Testis (tissue), 3 donors: ENCODE data around the gene COL4A2. TPM values are rescaled to one million over a fixed set of nuclear protein-coding genes. Genes with fewer than 3 reads are reported as not detected.
A peak's percentile ranks its signal among the peaks of the same experiment; 100 is the strongest.

Source experiments
- DNase-seq: peaks from one replicate; pipeline ENCODE4 v3.0.0-alpha.2; 2019
- H3K27ac ChIP-seq, 2 donors: fragments of 200-600 bp; sonication (generic); one replicate each; pipeline ENCODE4 v1.5.1; 2019
- H3K27me3 ChIP-seq: fragments of 200-600 bp; sonication (generic); one replicate; pipeline ENCODE4 v1.5.1; 2019
- H3K36me3 ChIP-seq: fragments of 200-600 bp; sonication (generic); one replicate; pipeline ENCODE4 v1.5.1; 2017; ENCODE audit warnings: low read depth; ENCODE audit errors: missing control alignments
- H3K4me1 ChIP-seq: fragments of 200-600 bp; sonication (generic); one replicate; pipeline ENCODE4 v1.5.1; 2019
- H3K4me3 ChIP-seq, 2 donors: fragments of 200-600 bp; sonication (generic); one replicate each; pipeline ENCODE4 v1.5.1; 2017 to 2019
- H3K9me3 ChIP-seq: fragments of 200-600 bp; sonication (generic); one replicate; pipeline ENCODE4 v1.5.1; 2017
- CTCF ChIP-seq, 3 experiments: fragments of 450-650 bp in 2 of 3; fragments of 200-600 bp in 1 of 3; sonication (generic) in 1 of 3; IDR thresholded peaks; one replicate each; pipeline ENCODE4 v1.5.1; 2016 to 2019; ENCODE audit warnings: antibody characterized with exemption in 3 of 3, mild to moderate bottlenecking in 2 of 3, moderate library complexity in 1 of 3
- POLR2A ChIP-seq: fragments of 450-650 bp; IDR thresholded peaks from one replicate; pipeline ENCODE4 v1.6.1; 2017; ENCODE audit warnings: antibody characterized with exemption, mild to moderate bottlenecking, moderate library complexity
- WGBS, 2 donors: methylation state at CpG; one replicate each; pipeline ENCODE4 v1.1.5; 2018; 5-methylcytosine and 5-hydroxymethylcytosine counted together
- intact Hi-C: fragments of 100-400 bp; cut with DNase I; formaldehyde crosslinking; loops from one replicate; pipeline ENCODE4 v1.15.1; 2023; ENCODE audit warnings: low total_unique reads
- polyA plus RNA-seq: library from polyadenylated mRNA; stranded (reverse); fragments of 350-450 nt; fragmentation: Illumina TruSeq; extraction: RNeasy Lipid Tissue Mini Kit (QIAGEN cat#74804); gene quantifications from one replicate; pipeline ENCODE4 v1.2.3, GENCODE V29; 2014; ENCODE audit warnings: low read depth, low replicate concordance; ENCODE audit not compliant: insufficient read depth
- total RNA-seq, 2 donors: library from RNA; depleted of rRNA; stranded (reverse); fragments of >200 nt; gene quantifications; one replicate each; pipeline ENCODE4 v1.2.3, GENCODE V29; 2016

The COL4A2 gene
- total and polyA plus RNA-seq, 3 donors from 2014 or later: 69.1 to 89.9 (median 81.0) TPM

GRCh38 chr13:110475550-110476219 is 168.6 kb downstream of the COL4A2 start:
- peaks cover 10% of the 10 kb centered on the region for H3K4me1 ChIP-seq
- intact Hi-C loops: no loop called here
- no peaks in the 10 kb centered on the region for H3K36me3 ChIP-seq
- no peaks in the 10 kb centered on the region for H3K27me3 ChIP-seq
- H3K9me3 ChIP-seq: no peaks in the 10 kb centered on the region
- TF ChIP-seq POLR2A: no peak
- no peak for TF ChIP-seq CTCF (IDR thresholded peaks at IDR 0.05)
- DNase-seq: no peak
- H3K4me3 ChIP-seq: no peak overlapping the region
- WGBS, 2 donors: 90 to 93% methylated on average over 18 of the region's 18 CpGs
- no peak overlapping the region for H3K27ac ChIP-seq

GRCh38 chr13:110476220-110476617 is 169.1 kb downstream of the COL4A2 start:
- 89 to 95% methylated on average over 12 of the region's 12 CpGs for WGBS, 2 donors
- DNase-seq: no peak
- H3K36me3 ChIP-seq: no peaks in the 10 kb centered on the region
- H3K4me1 ChIP-seq: peaks cover 10% of the 10 kb centered on the region
- no peak overlapping the region for H3K4me3 ChIP-seq
- H3K9me3 ChIP-seq: no peaks in the 10 kb centered on the region
- no peak for TF ChIP-seq CTCF (IDR thresholded peaks at IDR 0.05)
- TF ChIP-seq POLR2A: no peak
- no peaks in the 10 kb centered on the region for H3K27me3 ChIP-seq
- H3K27ac ChIP-seq: no peak overlapping the region
- intact Hi-C loops: no loop called here

GRCh38 chr13:110477706-110478245 is 170.7 kb downstream of the COL4A2 start:
- intact Hi-C loops: no loop called here
- no peaks in the 10 kb centered on the region for H3K27me3 ChIP-seq
- TF ChIP-seq CTCF (IDR thresholded peaks at IDR 0.05) (no peak), POLR2A (no peak)
- peaks cover 10% of the 10 kb centered on the region for H3K4me1 ChIP-seq
- H3K4me3 ChIP-seq: no peak overlapping the region
- H3K9me3 ChIP-seq: no peaks in the 10 kb centered on the region
- H3K36me3 ChIP-seq: no peaks in the 10 kb centered on the region
- DNase-seq: no peak
- 86 to 93% methylated on average over 3 to 4 of the region's 4 CpGs for WGBS, 2 donors
- no peak overlapping the region for H3K27ac ChIP-seq

GRCh38 chr13:110478405-110479214 is 171.5 kb downstream of the COL4A2 start:
- peak overlapping the region in 1 of 2 donors; percentile 25 for H3K27ac ChIP-seq
- 84 to 86% methylated on average over 9 to 16 of the region's 16 CpGs for WGBS, 2 donors

More at GRCh38 chr13:110478405-110479214, 171.5 kb downstream of the COL4A2 start:
- H3K36me3 ChIP-seq: no peaks in the 10 kb centered on the region
- H3K27me3 ChIP-seq: no peaks in the 10 kb centered on the region
- no peaks in the 10 kb centered on the region for H3K9me3 ChIP-seq
- peaks cover 10% of the 10 kb centered on the region for H3K4me1 ChIP-seq
- TF ChIP-seq POLR2A (no peak), CTCF (IDR thresholded peaks at IDR 0.05) (no peak)
- DNase-seq: no peak
- no peak overlapping the region for H3K4me3 ChIP-seq
- intact Hi-C loops: no loop called here
